ENCODE data around the gene DSCAML1. TPM values are rescaled to one million over a fixed set of nuclear protein-coding genes. Genes with fewer than 3 reads are reported as not detected.

DSCAML1 gene
- total and polyA plus RNA-seq, 2 of the 8 experiments (the other 6 are each of a cell fraction or from before 2014, with no cell fraction given), result 0.19 to 0.24 TPM

- H3K4me3 ChIP-seq (ENCODE audit: extremely low read depth in 1 of 4, insufficient read depth in 2 of 4, low read depth in 3 of 4, low read length in 4 of 4), result no peak overlapping the region
- no peak for DNase-seq (ENCODE audit: low read depth in 1 of 2, low spot score in 2 of 2)
- H3K9ac ChIP-seq (replicated peaks in 1 of 4; ENCODE audit: extremely low read depth in 1 of 4, low read depth in 3 of 4, low read length in 3 of 4), result no peak overlapping the region
- H3K79me1 ChIP-seq (ENCODE audit: low read depth, low read length), result no peaks in the 10 kb centered on the region
- CTCF ChIA-PET (ENCODE audit: partially characterized antibody), result interaction anchor here (0.6 to 6.3 kb wide), 6 partner anchors 9 to 306 kb away, joined by 3 to 44 read pairs (median 3); no protein-coding TSS in a partner anchor
- H2BK5ac ChIP-seq (ENCODE audit: low read depth, low read length), result no peak overlapping the region
- no peak overlapping the region for H3K18ac ChIP-seq (ENCODE audit: extremely low read depth, low read length)
- H2AK5ac ChIP-seq (ENCODE audit: low read depth, low read length), result no peak overlapping the region
- no peak overlapping the region for H2BK20ac ChIP-seq (ENCODE audit: low read length)
- 90% methylated on average over 4 of the region's 4 CpGs; no CpG with 5 or more reads in 1 of the 2 experiments for WGBS, 2 experiments (ENCODE audit: extremely low coverage in 1 of 2, insufficient coverage in 1 of 2, insufficient read length in 1 of 2, insufficient replicate concordance in 2 of 2, low coverage in 1 of 2, low lambda C conversion rate in 2 of 2, missing lambda C conversion rate in 1 of 2)
- no peak overlapping the region for H2BK120ac ChIP-seq (replicated peaks; ENCODE audit: low read depth, low read length)
- H2AFZ ChIP-seq (ENCODE audit: low read length), result no peak overlapping the region
- POLR2A ChIA-PET (ENCODE audit: partially characterized antibody), result no interaction called here
- no peak overlapping the region for H3K14ac ChIP-seq (ENCODE audit: insufficient read length)
- H3K27me3 ChIP-seq (replicated peaks in 1 of 4; ENCODE audit: control insufficient read depth in 3 of 4, extremely low read depth in 1 of 4, insufficient read depth in 3 of 4, low read length in 3 of 4), result no peaks in the 10 kb centered on the region
- no peak overlapping the region for H2BK15ac ChIP-seq (ENCODE audit: low read length)
- no peaks in the 10 kb centered on the region for H3K36me3 ChIP-seq (ENCODE audit: control insufficient read depth in 2 of 4, insufficient read depth in 4 of 4, low read length in 3 of 4)
- peaks cover 0 to 5% of the 10 kb centered on the region in 2 experiments; a peak in 2 of 4 replicates for H3K9me3 ChIP-seq (ENCODE audit: insufficient read depth in 2 of 2, low read depth in 1 of 2, low read length in 1 of 2)
- no peak overlapping the region for H4K91ac ChIP-seq (replicated peaks; ENCODE audit: insufficient read length, low read length)
- no peaks in the 10 kb centered on the region for H3K23me2 ChIP-seq (ENCODE audit: low read depth, low read length)
- no peaks in the 10 kb centered on the region for H3K79me2 ChIP-seq (ENCODE audit: control insufficient read depth in 1 of 2, insufficient read depth in 2 of 2, low read length in 2 of 2)
- H2BK12ac ChIP-seq (ENCODE audit: low read depth, low read length), result no peak overlapping the region
- no peak overlapping the region for H3K4me2 ChIP-seq (ENCODE audit: insufficient read depth in 1 of 2, low read depth in 2 of 2, low read length in 2 of 2)
- H3K4me1 ChIP-seq (replicated peaks in 1 of 4; ENCODE audit: control insufficient read depth in 3 of 4, insufficient read depth in 4 of 4, low read length in 3 of 4), result no peaks in the 10 kb centered on the region
- FAIRE-seq, result no peak
- H4K5ac ChIP-seq (ENCODE audit: insufficient read length, low read depth, low read length), result no peak overlapping the region
- no peak overlapping the region for H3K23ac ChIP-seq (ENCODE audit: insufficient read length)
- no peak overlapping the region for H4K8ac ChIP-seq (ENCODE audit: extremely low read depth, insufficient read depth, low read length)
- no peak overlapping the region for H3K56ac ChIP-seq (replicated peaks; ENCODE audit: insufficient read length, low read depth, low read length)
- H3K4ac ChIP-seq (replicated peaks; ENCODE audit: insufficient read length, low read depth, low read length), result no peak overlapping the region
- H4K20me1 ChIP-seq (replicated peaks in 1 of 2; ENCODE audit: control insufficient read depth in 1 of 2, insufficient read depth in 2 of 2, low read length in 2 of 2), result no peaks in the 10 kb centered on the region
- H3K27ac ChIP-seq (ENCODE audit: low read depth, low read length), result no peak overlapping the region
- TF ChIP-seq SAP30 (IDR thresholded peaks at IDR 0.05; ENCODE audit: insufficient read depth, insufficient replicate concordance, low read length) (no peak), POLR2AphosphoS5 (IDR thresholded peaks at IDR 0.05; ENCODE audit: low read depth, low read length) (no peak), CBX8 (IDR thresholded peaks at IDR 0.05; ENCODE audit: borderline replicate concordance, low read depth, low read length) (no peak)
Observed at GRCh38 chr11:117625237-117625636, 171.8 kb downstream of the DSCAML1 start.

Measured in H1 (cell line).